ENCODE data around the gene KCNJ12.
"Not testable (repeated sequence)": the region's sequence is repeated elsewhere in the genome, so short reads cannot be mapped to it uniquely, and the experiment has no call there.

The KCNJ12 gene

GRCh38 chr17:21396237-21396636 is 20.1 kb downstream of the KCNJ12 start:
- Histone ChIP-seq H3K36me3 (ENCODE audit: control insufficient read depth in 4 of 4, insufficient read depth in 4 of 4, low read length in 3 of 4) (no peaks in the 10 kb centered on the region), H3K27ac (ENCODE audit: insufficient read depth in 1 of 2, low read depth in 1 of 2, low read length in 2 of 2, poor library complexity in 1 of 2, severe bottlenecking in 2 of 2) (no peak overlapping the region), H3K4me3 (ENCODE audit: control insufficient read depth in 1 of 7, extremely low read depth in 1 of 7, insufficient read depth in 4 of 7, low read depth in 2 of 7, low read length in 6 of 7) (no peak overlapping the region), H3K4me1 (ENCODE audit: control extremely low read depth in 1 of 4, control insufficient read depth in 4 of 4, insufficient read depth in 4 of 4, low read length in 3 of 4) (peaks cover 0 to 11% (median 2%) of the 10 kb centered on the region in 4 experiments), H3K27me3 (replicated peaks in 2 of 5; ENCODE audit: control insufficient read depth in 4 of 5, insufficient read depth in 5 of 5, low read length in 4 of 5) (no peaks in the 10 kb centered on the region), H3K9me3 (ENCODE audit: control extremely low read depth in 1 of 5, control insufficient read depth in 4 of 5, insufficient read depth in 2 of 5, low read depth in 1 of 5, low read length in 4 of 5) (peaks cover 0 to 3% (median 0%) of the 10 kb centered on the region in 5 experiments)
- DNase-seq, result no peak
- WGBS (ENCODE audit: insufficient coverage), result 91% methylated on average over 12 of the region's 14 CpGs
- POLR2A ChIA-PET, result no interaction called here
- CTCF ChIA-PET, result no interaction called here

- H3K4me1 ChIP-seq (ENCODE audit: control extremely low read depth in 1 of 4, control insufficient read depth in 4 of 4, insufficient read depth in 4 of 4, low read length in 3 of 4), result peaks cover 0 to 2% (median 0%) of the 10 kb centered on the region in 4 experiments
- H3K27me3 ChIP-seq (replicated peaks in 2 of 5; ENCODE audit: control insufficient read depth in 4 of 5, insufficient read depth in 5 of 5, low read length in 4 of 5), result no peaks in the 10 kb centered on the region
- H3K27ac ChIP-seq (ENCODE audit: insufficient read depth in 1 of 2, low read depth in 1 of 2, low read length in 2 of 2, poor library complexity in 1 of 2, severe bottlenecking in 2 of 2), result no peak overlapping the region
- ChIA-PET POLR2A (no interaction called here), CTCF (no interaction called here)
- no peak overlapping the region for H3K4me3 ChIP-seq (ENCODE audit: control insufficient read depth in 1 of 7, extremely low read depth in 1 of 7, insufficient read depth in 4 of 7, low read depth in 2 of 7, low read length in 6 of 7)
- H3K9me3 ChIP-seq (ENCODE audit: control extremely low read depth in 1 of 5, control insufficient read depth in 4 of 5, insufficient read depth in 2 of 5, low read depth in 1 of 5, low read length in 4 of 5), result peaks cover 0 to 3% (median 0%) of the 10 kb centered on the region in 5 experiments
- 96% methylated on average over 26 of the region's 28 CpGs for WGBS (ENCODE audit: insufficient coverage)
- DNase-seq, result no peak
- H3K36me3 ChIP-seq (ENCODE audit: control insufficient read depth in 4 of 4, insufficient read depth in 4 of 4, low read length in 3 of 4), result no peaks in the 10 kb centered on the region
These were observed 21.4 kb downstream of the KCNJ12 start for GRCh38 chr17:21397341-21398190.

GRCh38 chr17:21399474-21400186 is 23.5 kb downstream of the KCNJ12 start:
- no peak overlapping the region for H3K27ac ChIP-seq (ENCODE audit: insufficient read depth in 1 of 2, low read depth in 1 of 2, low read length in 2 of 2, poor library complexity in 1 of 2, severe bottlenecking in 2 of 2)
- WGBS (ENCODE audit: insufficient coverage), result 96% methylated on average over 11 of the region's 13 CpGs
- H3K9me3 ChIP-seq (ENCODE audit: control extremely low read depth in 1 of 5, control insufficient read depth in 4 of 5, insufficient read depth in 2 of 5, low read depth in 1 of 5, low read length in 4 of 5), result peaks cover 0 to 3% (median 0%) of the 10 kb centered on the region in 5 experiments
- no peaks in the 10 kb centered on the region for H3K36me3 ChIP-seq (ENCODE audit: control insufficient read depth in 4 of 4, insufficient read depth in 4 of 4, low read length in 3 of 4)
- no peak overlapping the region for H3K4me3 ChIP-seq (ENCODE audit: control insufficient read depth in 1 of 7, extremely low read depth in 1 of 7, insufficient read depth in 4 of 7, low read depth in 2 of 7, low read length in 6 of 7)
- POLR2A ChIA-PET, result no interaction called here
- peaks cover 0 to 4% (median 0%) of the 10 kb centered on the region in 4 experiments for H3K4me1 ChIP-seq (ENCODE audit: control extremely low read depth in 1 of 4, control insufficient read depth in 4 of 4, insufficient read depth in 4 of 4, low read length in 3 of 4)
- no peaks in the 10 kb centered on the region for H3K27me3 ChIP-seq (replicated peaks in 2 of 5; ENCODE audit: control insufficient read depth in 4 of 5, insufficient read depth in 5 of 5, low read length in 4 of 5)
- DNase-seq, result no peak
- CTCF ChIA-PET, result interaction anchor here (0.9 kb wide), 1 partner anchor 9 kb away, joined by 3 read pairs; no protein-coding TSS in a partner anchor

- H3K27ac ChIP-seq (ENCODE audit: insufficient read depth in 1 of 2, low read depth in 1 of 2, low read length in 2 of 2, poor library complexity in 1 of 2, severe bottlenecking in 2 of 2); H3K27me3 ChIP-seq (replicated peaks in 2 of 5; ENCODE audit: control insufficient read depth in 4 of 5, insufficient read depth in 5 of 5, low read length in 4 of 5); DNase-seq; H3K9me3 ChIP-seq (ENCODE audit: control extremely low read depth in 1 of 5, control insufficient read depth in 4 of 5, insufficient read depth in 2 of 5, low read depth in 1 of 5, low read length in 4 of 5); H3K36me3 ChIP-seq (ENCODE audit: control insufficient read depth in 4 of 4, insufficient read depth in 4 of 4, low read length in 3 of 4); H3K4me1 ChIP-seq (ENCODE audit: control extremely low read depth in 1 of 4, control insufficient read depth in 4 of 4, insufficient read depth in 4 of 4, low read length in 3 of 4); H3K4me3 ChIP-seq (ENCODE audit: control insufficient read depth in 1 of 7, extremely low read depth in 1 of 7, insufficient read depth in 4 of 7, low read depth in 2 of 7, low read length in 6 of 7); POLR2A ChIA-PET: not testable (repeated sequence)
- CTCF ChIA-PET, result interaction anchor here (0.9 kb wide), 1 partner anchor 10 kb away, joined by 3 read pairs; no protein-coding TSS in a partner anchor
- WGBS (ENCODE audit: insufficient coverage), result 91% methylated on average over 4 of the region's 9 CpGs
These were observed 24.0 kb downstream of the KCNJ12 start for GRCh38 chr17:21400187-21400569.

GRCh38 chr17:21400816-21401593 is 24.8 kb downstream of the KCNJ12 start:
- Histone ChIP-seq H3K36me3 (ENCODE audit: control insufficient read depth in 4 of 4, insufficient read depth in 4 of 4, low read length in 3 of 4) (no peaks in the 10 kb centered on the region), H3K27me3 (replicated peaks in 2 of 5; ENCODE audit: control insufficient read depth in 4 of 5, insufficient read depth in 5 of 5, low read length in 4 of 5) (no peaks in the 10 kb centered on the region), H3K27ac (ENCODE audit: insufficient read depth in 1 of 2, low read depth in 1 of 2, low read length in 2 of 2, poor library complexity in 1 of 2, severe bottlenecking in 2 of 2) (no peak overlapping the region), H3K9me3 (ENCODE audit: control extremely low read depth in 1 of 5, control insufficient read depth in 4 of 5, insufficient read depth in 2 of 5, low read depth in 1 of 5, low read length in 4 of 5) (peaks cover 0 to 3% (median 0%) of the 10 kb centered on the region in 5 experiments), H3K4me3 (ENCODE audit: control insufficient read depth in 1 of 7, extremely low read depth in 1 of 7, insufficient read depth in 4 of 7, low read depth in 2 of 7, low read length in 6 of 7) (no peak overlapping the region), H3K4me1 (ENCODE audit: control extremely low read depth in 1 of 4, control insufficient read depth in 4 of 4, insufficient read depth in 4 of 4, low read length in 3 of 4) (peaks cover 0 to 17% (median 2%) of the 10 kb centered on the region in 4 experiments)
- CTCF ChIA-PET, result no interaction called here
- WGBS (ENCODE audit: insufficient coverage), result 87% methylated on average over 11 of the region's 15 CpGs
- POLR2A ChIA-PET, result no interaction called here
- DNase-seq, result no peak

- peaks cover 0 to 17% (median 2%) of the 10 kb centered on the region in 4 experiments for H3K4me1 ChIP-seq (ENCODE audit: control extremely low read depth in 1 of 4, control insufficient read depth in 4 of 4, insufficient read depth in 4 of 4, low read length in 3 of 4)
- H3K36me3 ChIP-seq (ENCODE audit: control insufficient read depth in 4 of 4, insufficient read depth in 4 of 4, low read length in 3 of 4); CTCF ChIA-PET; H3K4me3 ChIP-seq (ENCODE audit: control insufficient read depth in 1 of 7, extremely low read depth in 1 of 7, insufficient read depth in 4 of 7, low read depth in 2 of 7, low read length in 6 of 7); H3K9me3 ChIP-seq (ENCODE audit: control extremely low read depth in 1 of 5, control insufficient read depth in 4 of 5, insufficient read depth in 2 of 5, low read depth in 1 of 5, low read length in 4 of 5); H3K27me3 ChIP-seq (replicated peaks in 2 of 5; ENCODE audit: control insufficient read depth in 4 of 5, insufficient read depth in 5 of 5, low read length in 4 of 5); POLR2A ChIA-PET: not testable (repeated sequence)
- H3K27ac ChIP-seq (ENCODE audit: insufficient read depth in 1 of 2, low read depth in 1 of 2, low read length in 2 of 2, poor library complexity in 1 of 2, severe bottlenecking in 2 of 2), result peak overlapping the region in 1 of 2 experiments; percentile 19
- DNase-seq, result peak in 1 of 3 donors; percentile 21
- WGBS (ENCODE audit: insufficient coverage), result 75% methylated on average over 7 of the region's 8 CpGs
These were observed 26.0 kb downstream of the KCNJ12 start for GRCh38 chr17:21402166-21402571.

Data from common myeloid progenitor, CD34-positive (primary cell).